C4-2B (cell line): Measurements from ENCODE around the gene RPS16.

Experiments used
- CTCF ChIP-seq: fragments of 450-650 bp; conservative IDR thresholded peaks from 2 replicates; pipeline ENCODE4 v1.5.1; 2017; ENCODE audit warnings: mild to moderate bottlenecking
- ZFX ChIP-seq: fragments of 450-650 bp; IDR thresholded peaks from 2 replicates; pipeline ENCODE4 v1.6.1; 2017

- TF ChIP-seq CTCF: no peak
- TF ChIP-seq ZFX: no peak
These were observed 37.8 kb upstream of the RPS16 start for GRCh38 chr19:39473443-39473960.
